MM.1S (cell line): Measurements from ENCODE around the gene PCYT1B.

Source experiments
- DNase-seq: peaks from one replicate; pipeline ENCODE4 v3.0.0-alpha.2; 2015
- H2AFZ ChIP-seq: fragments of 300-600 bp; sonication (generic); 2 replicates; pipeline ENCODE4 v1.6.0; 2016; ENCODE audit warnings: antibody characterized with exemption, low read length
- H3F3A ChIP-seq: fragments of 300-600 bp; sonication (generic); 2 replicates; pipeline ENCODE4 v1.6.1; 2016; ENCODE audit warnings: mild to moderate bottlenecking, antibody characterized with exemption, low read length, moderate library complexity, mixed read lengths; ENCODE audit not compliant: insufficient read depth
- H3K27ac ChIP-seq: fragments of 300-600 bp; sonication (generic); 2 replicates; pipeline ENCODE4 v1.5.1; 2016; ENCODE audit warnings: mild to moderate bottlenecking, low read length
- H3K27me3 ChIP-seq: fragments of 300-600 bp; sonication (generic); replicated peaks from 2 replicates; pipeline ENCODE4 v1.6.0; 2016; ENCODE audit warnings: low read length; ENCODE audit not compliant: insufficient read depth
- H3K36me3 ChIP-seq: fragments of 300-600 bp; sonication (generic); replicated peaks from 2 replicates; pipeline ENCODE4 v1.6.1; 2016; ENCODE audit warnings: mild to moderate bottlenecking, low read length, mixed read lengths; ENCODE audit not compliant: insufficient read depth
- H3K4me1 ChIP-seq: fragments of 300-600 bp; sonication (generic); 2 replicates; pipeline ENCODE4 v1.6.1; 2016; ENCODE audit warnings: low read length, mixed read lengths
- H3K4me2 ChIP-seq: fragments of 300-600 bp; sonication (generic); 2 replicates; pipeline ENCODE4 v1.6.0; 2016; ENCODE audit warnings: low read depth, low read length
- H3K4me3 ChIP-seq: fragments of 300-600 bp; sonication (generic); 2 replicates; pipeline ENCODE4 v1.5.1; 2016; ENCODE audit warnings: low read length, mixed read lengths
- H3K79me2 ChIP-seq: fragments of 300-600 bp; sonication (generic); 2 replicates; pipeline ENCODE4 v1.6.1; 2016; ENCODE audit warnings: mixed run types, low read length, mixed read lengths
- H3K9ac ChIP-seq: fragments of 300-600 bp; sonication (generic); 2 replicates; pipeline ENCODE4 v1.6.1; 2016; ENCODE audit warnings: low read length, mixed read lengths
- H3K9me2 ChIP-seq: fragments of 300-600 bp; sonication (generic); replicated peaks from 2 replicates; pipeline ENCODE4 v1.6.1; 2016; ENCODE audit warnings: mild to moderate bottlenecking, low read length, mixed read lengths; ENCODE audit not compliant: insufficient read depth
- H3K9me3 ChIP-seq: fragments of 300-600 bp; sonication (generic); replicated peaks from 2 replicates; pipeline ENCODE4 v1.6.1; 2016; ENCODE audit warnings: mild to moderate bottlenecking, low read length, mixed read lengths; ENCODE audit not compliant: insufficient read depth
- H4K20me1 ChIP-seq: fragments of 300-600 bp; sonication (generic); 2 replicates; pipeline ENCODE4 v1.6.1; 2016; ENCODE audit warnings: mild to moderate bottlenecking, low read length, moderate library complexity, mixed read lengths; ENCODE audit not compliant: insufficient read depth
- EZH2 ChIP-seq: fragments of 300-600 bp; sonication (generic); optimal IDR thresholded peaks from 2 replicates; pipeline ENCODE3; 2017; ENCODE audit warnings: low read depth, mild to moderate bottlenecking, antibody characterized with exemption, low read length, mixed read lengths
- EZH2phosphoT487 ChIP-seq: fragments of 300-600 bp; sonication (generic); IDR thresholded peaks from 2 replicates; pipeline ENCODE4 v1.6.1; 2018; ENCODE audit warnings: antibody characterized with exemption, low read length
- TF ChIP-seq, protein P1 (sequence below): fragments of 300-600 bp; sonication (generic); IDR thresholded peaks from 2 replicates; pipeline ENCODE4 v1.5.1; 2016; ENCODE audit warnings: antibody characterized with exemption, low read length, mixed read lengths

PCYT1B gene

DNA sequence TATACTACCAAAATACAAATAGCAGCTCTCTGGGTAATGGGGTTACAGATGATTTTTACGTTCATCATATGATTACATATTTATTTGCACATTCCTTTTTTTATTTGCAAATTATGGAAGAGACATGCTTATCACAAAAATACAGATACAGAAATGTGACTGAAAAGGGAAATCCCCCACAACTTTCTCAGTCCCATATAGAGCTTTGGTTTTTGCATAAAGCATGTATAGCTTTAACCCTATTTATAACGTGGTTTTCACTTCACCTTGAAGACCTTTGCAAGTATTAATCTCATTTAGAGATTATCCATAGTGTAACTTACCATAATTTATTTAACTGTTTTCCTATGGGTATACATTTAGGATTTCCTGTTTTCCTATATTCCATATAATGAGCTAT, 126.7 kb downstream of the PCYT1B start:
- H3K27me3 ChIP-seq = no peaks in the 10 kb centered on the region
- no peak for TF ChIP-seq EZH2phosphoT487
- TF ChIP-seq, protein P1, sequence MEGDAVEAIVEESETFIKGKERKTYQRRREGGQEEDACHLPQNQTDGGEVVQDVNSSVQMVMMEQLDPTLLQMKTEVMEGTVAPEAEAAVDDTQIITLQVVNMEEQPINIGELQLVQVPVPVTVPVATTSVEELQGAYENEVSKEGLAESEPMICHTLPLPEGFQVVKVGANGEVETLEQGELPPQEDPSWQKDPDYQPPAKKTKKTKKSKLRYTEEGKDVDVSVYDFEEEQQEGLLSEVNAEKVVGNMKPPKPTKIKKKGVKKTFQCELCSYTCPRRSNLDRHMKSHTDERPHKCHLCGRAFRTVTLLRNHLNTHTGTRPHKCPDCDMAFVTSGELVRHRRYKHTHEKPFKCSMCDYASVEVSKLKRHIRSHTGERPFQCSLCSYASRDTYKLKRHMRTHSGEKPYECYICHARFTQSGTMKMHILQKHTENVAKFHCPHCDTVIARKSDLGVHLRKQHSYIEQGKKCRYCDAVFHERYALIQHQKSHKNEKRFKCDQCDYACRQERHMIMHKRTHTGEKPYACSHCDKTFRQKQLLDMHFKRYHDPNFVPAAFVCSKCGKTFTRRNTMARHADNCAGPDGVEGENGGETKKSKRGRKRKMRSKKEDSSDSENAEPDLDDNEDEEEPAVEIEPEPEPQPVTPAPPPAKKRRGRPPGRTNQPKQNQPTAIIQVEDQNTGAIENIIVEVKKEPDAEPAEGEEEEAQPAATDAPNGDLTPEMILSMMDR = no peak
- no peak for TF ChIP-seq EZH2
- DNase-seq = no peak
- H3K4me2 ChIP-seq = no peak overlapping the region
- no peaks in the 10 kb centered on the region for H3K4me1 ChIP-seq
- H2AFZ ChIP-seq = no peak overlapping the region
- H4K20me1 ChIP-seq = no peaks in the 10 kb centered on the region
- no peaks in the 10 kb centered on the region for H3K9me2 ChIP-seq
- no peak overlapping the region for H3K9ac ChIP-seq
- no peaks in the 10 kb centered on the region for H3F3A ChIP-seq
- no peak overlapping the region for H3K4me3 ChIP-seq
- H3K79me2 ChIP-seq = no peaks in the 10 kb centered on the region
- no peak overlapping the region for H3K27ac ChIP-seq
- H3K9me3 ChIP-seq = no peaks in the 10 kb centered on the region
- H3K36me3 ChIP-seq = no peaks in the 10 kb centered on the region

DNA sequence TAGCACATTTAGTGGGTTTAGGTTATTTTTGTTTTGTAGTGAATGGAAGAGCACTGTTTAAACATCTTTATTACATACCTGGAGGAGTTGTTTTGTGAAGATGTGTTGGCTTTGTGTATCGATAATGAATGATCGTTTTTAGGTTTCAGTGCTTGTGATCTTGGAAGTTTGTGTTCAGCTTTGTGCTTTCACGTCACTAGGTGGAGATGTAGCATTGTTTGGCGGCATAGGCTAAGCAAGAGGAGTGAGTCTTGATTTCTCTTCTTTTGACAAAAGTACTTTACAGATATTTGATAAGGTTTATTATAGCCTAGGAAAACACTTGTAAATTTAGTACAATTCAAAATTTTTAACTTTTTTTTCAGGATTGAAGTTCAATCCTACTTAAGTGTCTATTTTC, 131.7 kb downstream of the PCYT1B start:
- Histone ChIP-seq H3K9me2 (no peaks in the 10 kb centered on the region), H3F3A (no peaks in the 10 kb centered on the region), H3K9me3 (no peaks in the 10 kb centered on the region), H3K27ac (no peak overlapping the region), H3K9ac (no peak overlapping the region), H3K27me3 (no peaks in the 10 kb centered on the region), H2AFZ (no peak overlapping the region), H3K4me2 (no peak overlapping the region), H3K4me1 (no peaks in the 10 kb centered on the region), H3K36me3 (no peaks in the 10 kb centered on the region), H4K20me1 (no peaks in the 10 kb centered on the region), H3K4me3 (no peak overlapping the region), H3K79me2 (no peaks in the 10 kb centered on the region)
- TF ChIP-seq EZH2phosphoT487 = no peak
- TF ChIP-seq, protein P1 = no peak
- TF ChIP-seq EZH2 = no peak
- DNase-seq = no peak

DNA sequence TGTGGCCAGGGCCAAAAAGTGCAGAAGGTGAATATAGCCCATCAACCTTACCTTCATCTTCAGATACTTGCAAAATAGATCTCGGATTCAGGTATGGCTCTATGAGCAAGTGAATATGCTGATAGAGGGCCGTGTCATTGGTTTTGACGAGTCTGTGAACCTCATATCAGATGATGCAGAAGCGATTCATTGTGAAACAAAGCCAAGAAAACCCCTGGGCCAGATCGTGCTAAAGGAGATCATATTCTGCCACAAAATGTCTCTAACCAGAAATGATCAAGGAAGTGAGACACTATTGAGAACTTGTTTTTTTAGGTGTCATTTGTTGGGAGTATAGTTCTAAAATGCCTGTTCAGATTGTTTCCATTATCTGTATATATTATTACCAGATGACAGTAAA, 133.7 kb downstream of the PCYT1B start:
- H3K27ac ChIP-seq = no peak overlapping the region

More for the DNA sequence above, 133.7 kb downstream of the PCYT1B start:
- Histone ChIP-seq H3K36me3 (no peaks in the 10 kb centered on the region), H2AFZ (no peak overlapping the region), H3K4me2 (no peak overlapping the region), H3K4me1 (no peaks in the 10 kb centered on the region), H3K9ac (no peak overlapping the region), H3K9me2 (no peaks in the 10 kb centered on the region), H3K79me2 (no peaks in the 10 kb centered on the region), H4K20me1 (no peaks in the 10 kb centered on the region), H3F3A (no peaks in the 10 kb centered on the region), H3K4me3 (no peak overlapping the region), H3K27me3 (no peaks in the 10 kb centered on the region), H3K9me3 (no peaks in the 10 kb centered on the region)
- no peak for DNase-seq
- TF ChIP-seq EZH2phosphoT487 (no peak), EZH2 (no peak)
- TF ChIP-seq, protein P1 = no peak
